Chondrocyte (in vitro differentiated cells): Measurements from ENCODE around the gene APBA1. TPM values are rescaled to one million over a fixed set of nuclear protein-coding genes. Genes with fewer than 3 reads are reported as not detected.

Source experiments
- DNase-seq: peaks from one replicate; pipeline ENCODE4 v3.0.0; 2021; ENCODE audit warnings: mixed read lengths, low spot score
- H3K27ac Mint-ChIP-seq: one replicate; pipeline ENCODE4 v1.8.0; 2021; ENCODE audit warnings: mild to moderate bottlenecking, moderate library complexity, mixed read lengths; ENCODE audit not compliant: unreplicated experiment
- H3K27me3 Mint-ChIP-seq: 2 replicates; pipeline ENCODE4 v1.8.0; 2021; ENCODE audit warnings: low read depth, mixed read lengths
- H3K36me3 Mint-ChIP-seq: 2 replicates; pipeline ENCODE4 v1.8.0; 2021; ENCODE audit warnings: low read depth, mixed read lengths
- H3K4me1 Mint-ChIP-seq: 2 replicates; pipeline ENCODE4 v1.8.0; 2021; ENCODE audit warnings: low read depth, mild to moderate bottlenecking, mixed read lengths
- H3K4me3 Mint-ChIP-seq: one replicate; pipeline ENCODE4 v1.8.0; 2021; ENCODE audit warnings: mild to moderate bottlenecking, moderate library complexity, mixed read lengths; ENCODE audit not compliant: unreplicated experiment
- H3K9me3 Mint-ChIP-seq: 2 replicates; pipeline ENCODE4 v1.8.0; 2021; ENCODE audit warnings: low read depth, mixed read lengths
- CTCF ChIP-seq: fragments of 200-600 bp; sonication (generic); IDR thresholded peaks from 2 replicates; pipeline ENCODE4 v1.5.0; 2021; ENCODE audit warnings: antibody characterized with exemption, mild to moderate bottlenecking, moderate library complexity
- total RNA-seq: library from RNA; stranded (reverse); gene quantifications from 3 replicates; pipeline ENCODE4 v1.2.1, GENCODE V29; 2021

APBA1 gene
- total RNA-seq, 1 donor from 2014 or later = 12.3 TPM

GRCh38 chr9:69647804-69648203 lies 24.4 kb downstream of the APBA1 start:
- DNase-seq = no peak
- no peaks in the 10 kb centered on the region for H3K9me3 Mint-ChIP-seq
- no peak overlapping the region for H3K27ac Mint-ChIP-seq
- H3K27me3 Mint-ChIP-seq = no peaks in the 10 kb centered on the region
- no peak for TF ChIP-seq CTCF
- H3K4me1 Mint-ChIP-seq = peaks cover 19% of the 10 kb centered on the region
- peaks cover 4% of the 10 kb centered on the region for H3K36me3 Mint-ChIP-seq
- no peak overlapping the region for H3K4me3 Mint-ChIP-seq

GRCh38 chr9:69646810-69647209 lies 25.4 kb downstream of the APBA1 start:
- no peak for TF ChIP-seq CTCF
- DNase-seq = no peak
- Mint-ChIP-seq H3K9me3 (peaks cover 4% of the 10 kb centered on the region), H3K27ac (no peak overlapping the region), H3K36me3 (peaks cover 4% of the 10 kb centered on the region), H3K4me3 (no peak overlapping the region), H3K4me1 (peaks cover 19% of the 10 kb centered on the region), H3K27me3 (no peaks in the 10 kb centered on the region)

- peaks cover 4% of the 10 kb centered on the region for H3K9me3 Mint-ChIP-seq
- H3K4me1 Mint-ChIP-seq = peaks cover 15% of the 10 kb centered on the region
- no peak for TF ChIP-seq CTCF
- peaks cover 5% of the 10 kb centered on the region for H3K36me3 Mint-ChIP-seq
- H3K27ac Mint-ChIP-seq = no peak overlapping the region
- H3K4me3 Mint-ChIP-seq = no peak overlapping the region
- no peak for DNase-seq
- no peaks in the 10 kb centered on the region for H3K27me3 Mint-ChIP-seq
Measured at GRCh38 chr9:69645488-69645887, 26.7 kb downstream of the APBA1 start.

- H3K36me3 Mint-ChIP-seq = peaks cover 5% of the 10 kb centered on the region
- no peak overlapping the region for H3K27ac Mint-ChIP-seq
- DNase-seq = no peak
- H3K9me3 Mint-ChIP-seq = peaks cover 4% of the 10 kb centered on the region
- no peak overlapping the region for H3K4me3 Mint-ChIP-seq
- no peaks in the 10 kb centered on the region for H3K4me1 Mint-ChIP-seq
- no peaks in the 10 kb centered on the region for H3K27me3 Mint-ChIP-seq
- TF ChIP-seq CTCF = no peak
Measured at GRCh38 chr9:69643098-69643497, 29.1 kb downstream of the APBA1 start.

GRCh38 chr9:69637817-69638200 lies 34.4 kb downstream of the APBA1 start:
- Mint-ChIP-seq H3K4me3 (no peak overlapping the region), H3K36me3 (peaks cover 1% of the 10 kb centered on the region), H3K27ac (peak overlapping the region; percentile 81), H3K27me3 (no peaks in the 10 kb centered on the region), H3K4me1 (peaks cover 9% of the 10 kb centered on the region), H3K9me3 (peaks cover 4% of the 10 kb centered on the region)
- DNase-seq = no peak
- no peak for TF ChIP-seq CTCF
